Measurements from ENCODE around the gene ZNF804B.

DNA sequence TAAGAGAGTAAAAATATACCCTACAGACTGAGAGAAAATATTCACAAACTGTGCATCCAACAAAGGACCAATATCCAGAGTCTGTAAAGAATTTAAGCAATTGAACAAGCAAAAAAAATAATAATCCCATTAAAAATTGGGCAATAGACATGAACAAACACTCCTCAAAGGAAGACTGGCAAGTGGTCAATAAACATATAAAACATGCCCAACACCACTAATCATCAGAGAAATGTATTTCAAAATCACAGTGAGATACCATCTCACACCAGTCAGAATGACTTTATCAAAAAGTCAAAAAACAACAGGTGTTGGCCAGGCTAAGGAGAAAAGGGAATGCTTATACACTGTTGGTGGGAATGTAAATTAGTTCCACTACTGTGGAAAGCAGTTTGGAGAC lies 21.9 kb upstream of the ZNF804B start:
- TF ChIP-seq, protein P1, sequence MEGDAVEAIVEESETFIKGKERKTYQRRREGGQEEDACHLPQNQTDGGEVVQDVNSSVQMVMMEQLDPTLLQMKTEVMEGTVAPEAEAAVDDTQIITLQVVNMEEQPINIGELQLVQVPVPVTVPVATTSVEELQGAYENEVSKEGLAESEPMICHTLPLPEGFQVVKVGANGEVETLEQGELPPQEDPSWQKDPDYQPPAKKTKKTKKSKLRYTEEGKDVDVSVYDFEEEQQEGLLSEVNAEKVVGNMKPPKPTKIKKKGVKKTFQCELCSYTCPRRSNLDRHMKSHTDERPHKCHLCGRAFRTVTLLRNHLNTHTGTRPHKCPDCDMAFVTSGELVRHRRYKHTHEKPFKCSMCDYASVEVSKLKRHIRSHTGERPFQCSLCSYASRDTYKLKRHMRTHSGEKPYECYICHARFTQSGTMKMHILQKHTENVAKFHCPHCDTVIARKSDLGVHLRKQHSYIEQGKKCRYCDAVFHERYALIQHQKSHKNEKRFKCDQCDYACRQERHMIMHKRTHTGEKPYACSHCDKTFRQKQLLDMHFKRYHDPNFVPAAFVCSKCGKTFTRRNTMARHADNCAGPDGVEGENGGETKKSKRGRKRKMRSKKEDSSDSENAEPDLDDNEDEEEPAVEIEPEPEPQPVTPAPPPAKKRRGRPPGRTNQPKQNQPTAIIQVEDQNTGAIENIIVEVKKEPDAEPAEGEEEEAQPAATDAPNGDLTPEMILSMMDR (conservative IDR thresholded peaks at IDR 0.05; ENCODE audit: low read depth, low read length), result no peak
- TF ChIP-seq POLR2A (IDR thresholded peaks at IDR 0.05; ENCODE audit: low read depth, low read length) (no peak), RCOR1 (IDR thresholded peaks at IDR 0.05; ENCODE audit: insufficient replicate concordance, low read length) (no peak), RFX5 (IDR thresholded peaks at IDR 0.05; ENCODE audit: low read depth, low read length) (no peak), CHD1 (IDR thresholded peaks at IDR 0.05; ENCODE audit: low read depth, low read length) (no peak), RAD21 (IDR thresholded peaks at IDR 0.05; ENCODE audit: low read length) (no peak), CEBPB (IDR thresholded peaks at IDR 0.05; ENCODE audit: low read depth, low read length) (no peak), MAFK (IDR thresholded peaks at IDR 0.05; ENCODE audit: low read depth, low read length) (no peak), FOS (IDR thresholded peaks at IDR 0.05; ENCODE audit: low read depth, low read length) (no peak), NFE2L2 (IDR thresholded peaks at IDR 0.05; ENCODE audit: low read depth, low read length) (no peak), SMC3 (IDR thresholded peaks at IDR 0.05; ENCODE audit: low read depth, low read length) (no peak)
- TF ChIP-seq, protein P2, sequence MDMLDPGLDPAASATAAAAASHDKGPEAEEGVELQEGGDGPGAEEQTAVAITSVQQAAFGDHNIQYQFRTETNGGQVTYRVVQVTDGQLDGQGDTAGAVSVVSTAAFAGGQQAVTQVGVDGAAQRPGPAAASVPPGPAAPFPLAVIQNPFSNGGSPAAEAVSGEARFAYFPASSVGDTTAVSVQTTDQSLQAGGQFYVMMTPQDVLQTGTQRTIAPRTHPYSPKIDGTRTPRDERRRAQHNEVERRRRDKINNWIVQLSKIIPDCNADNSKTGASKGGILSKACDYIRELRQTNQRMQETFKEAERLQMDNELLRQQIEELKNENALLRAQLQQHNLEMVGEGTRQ (IDR thresholded peaks at IDR 0.05; ENCODE audit: low read depth, low read length), result no peak
